Measurements from ENCODE around the gene DDIAS.
"Not testable (repeated sequence)": the region's sequence is repeated elsewhere in the genome, so short reads cannot be mapped to it uniquely, and the experiment has no call there.

DDIAS gene

DNA sequence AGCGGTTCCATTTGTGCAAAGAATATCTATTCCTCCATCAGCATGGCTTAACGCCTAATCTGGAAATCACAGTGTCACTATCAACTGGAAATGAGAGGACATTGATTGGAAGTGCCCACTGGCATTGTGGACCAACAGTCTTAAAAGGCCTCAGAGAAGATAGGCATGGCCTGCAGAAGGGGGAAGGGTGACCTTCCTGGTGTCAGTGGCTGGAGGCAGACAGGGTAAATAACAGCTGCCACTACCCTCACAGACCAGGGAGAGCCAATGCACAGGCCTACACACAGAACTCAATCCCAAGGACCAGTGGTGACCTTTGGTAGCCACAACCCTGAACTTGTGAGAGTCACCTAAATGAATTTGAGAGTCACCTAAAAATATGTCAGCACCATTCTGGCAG, 36.0 kb downstream of the DDIAS start:
- Histone ChIP-seq H3K9ac (ENCODE audit: insufficient read length, low read depth) (no peak overlapping the region), H3K27me3 (ENCODE audit: insufficient read depth, insufficient read length) (no peaks in the 10 kb centered on the region), H3K9me3 (ENCODE audit: insufficient read depth, low read length) (0 out of 2 replicates have a peak, but pooled peaks cover 3% of the 10 kb centered on the region), H3K4me3 (ENCODE audit: insufficient read length, low read depth) (no peak overlapping the region), H3K4me1 (ENCODE audit: insufficient read depth, insufficient read length) (peaks cover 2% of the 10 kb centered on the region), H3K36me3 (ENCODE audit: insufficient read depth, insufficient read length, low read length) (peaks cover 23% of the 10 kb centered on the region)
- no peak for DNase-seq (ENCODE audit: low read depth, low spot score)
- TF ChIP-seq ZNF274 (IDR thresholded peaks at IDR 0.05; ENCODE audit: low read depth, low read length), result no peak
- TF ChIP-seq YY1 (IDR thresholded peaks at IDR 0.05; ENCODE audit: insufficient read depth, insufficient read length), result no peak
- no peak for TF ChIP-seq SUZ12 (IDR thresholded peaks at IDR 0.05; ENCODE audit: extremely low read depth, insufficient read depth, insufficient read length)

GRCh38 chr11:82939456-82939855, 37.9 kb downstream of the DDIAS start:
- no peak overlapping the region for H3K4me3 ChIP-seq (ENCODE audit: insufficient read length, low read depth)
- no peak for DNase-seq (ENCODE audit: low read depth, low spot score)
- H3K27me3 ChIP-seq (ENCODE audit: insufficient read depth, insufficient read length), result no peaks in the 10 kb centered on the region
- H3K9ac ChIP-seq (ENCODE audit: insufficient read length, low read depth), result no peak overlapping the region
- peaks cover 2% of the 10 kb centered on the region for H3K4me1 ChIP-seq (ENCODE audit: insufficient read depth, insufficient read length)
- TF ChIP-seq ZNF274 (IDR thresholded peaks at IDR 0.05; ENCODE audit: low read depth, low read length) (no peak), SUZ12 (IDR thresholded peaks at IDR 0.05; ENCODE audit: extremely low read depth, insufficient read depth, insufficient read length) (no peak), YY1 (IDR thresholded peaks at IDR 0.05; ENCODE audit: insufficient read depth, insufficient read length) (no peak)
- peaks cover 8% of the 10 kb centered on the region for H3K36me3 ChIP-seq (ENCODE audit: insufficient read depth, insufficient read length, low read length)
- H3K9me3 ChIP-seq (ENCODE audit: insufficient read depth, low read length), result 0 out of 2 replicates have a peak, but pooled peaks cover 7% of the 10 kb centered on the region

GRCh38 chr11:82942376-82942775, 40.8 kb downstream of the DDIAS start:
- Histone ChIP-seq H3K36me3 (ENCODE audit: insufficient read depth, insufficient read length, low read length) (no peaks in the 10 kb centered on the region), H3K4me3 (ENCODE audit: insufficient read length, low read depth) (no peak overlapping the region), H3K9me3 (ENCODE audit: insufficient read depth, low read length) (0 out of 2 replicates have a peak, but pooled peaks cover 7% of the 10 kb centered on the region), H3K27me3 (ENCODE audit: insufficient read depth, insufficient read length) (no peaks in the 10 kb centered on the region), H3K9ac (ENCODE audit: insufficient read length, low read depth) (no peak overlapping the region), H3K4me1 (ENCODE audit: insufficient read depth, insufficient read length) (peaks cover 2% of the 10 kb centered on the region)
- DNase-seq (ENCODE audit: low read depth, low spot score), result no peak
- TF ChIP-seq YY1 (IDR thresholded peaks at IDR 0.05; ENCODE audit: insufficient read depth, insufficient read length), result no peak
- no peak for TF ChIP-seq ZNF274 (IDR thresholded peaks at IDR 0.05; ENCODE audit: low read depth, low read length)
- TF ChIP-seq SUZ12 (IDR thresholded peaks at IDR 0.05; ENCODE audit: extremely low read depth, insufficient read depth, insufficient read length), result no peak

DNA sequence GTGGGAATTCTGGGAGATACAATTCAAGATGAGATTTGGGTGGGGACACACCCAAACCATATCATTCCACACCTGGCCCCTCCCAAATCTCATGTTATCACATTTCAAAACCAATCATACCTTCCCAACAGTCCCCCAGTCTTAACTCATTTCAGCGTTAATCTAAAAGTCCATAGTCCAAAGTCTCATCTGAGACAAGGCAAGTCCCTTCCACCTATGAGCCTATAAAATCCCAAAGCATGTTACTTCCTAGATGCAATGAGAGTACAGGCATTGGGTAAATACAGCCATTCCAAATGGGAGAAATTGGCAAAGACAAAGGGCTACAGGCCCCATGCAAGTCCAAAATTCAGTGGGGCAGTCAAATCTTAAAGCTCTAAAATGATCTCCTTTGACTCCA, 41.9 kb downstream of the DDIAS start:
- DNase-seq (ENCODE audit: low read depth, low spot score); H3K9me3 ChIP-seq (ENCODE audit: insufficient read depth, low read length); H3K36me3 ChIP-seq (ENCODE audit: insufficient read depth, insufficient read length, low read length); H3K4me1 ChIP-seq (ENCODE audit: insufficient read depth, insufficient read length); H3K9ac ChIP-seq (ENCODE audit: insufficient read length, low read depth); H3K4me3 ChIP-seq (ENCODE audit: insufficient read length, low read depth); H3K27me3 ChIP-seq (ENCODE audit: insufficient read depth, insufficient read length): not testable (repeated sequence)

DNA sequence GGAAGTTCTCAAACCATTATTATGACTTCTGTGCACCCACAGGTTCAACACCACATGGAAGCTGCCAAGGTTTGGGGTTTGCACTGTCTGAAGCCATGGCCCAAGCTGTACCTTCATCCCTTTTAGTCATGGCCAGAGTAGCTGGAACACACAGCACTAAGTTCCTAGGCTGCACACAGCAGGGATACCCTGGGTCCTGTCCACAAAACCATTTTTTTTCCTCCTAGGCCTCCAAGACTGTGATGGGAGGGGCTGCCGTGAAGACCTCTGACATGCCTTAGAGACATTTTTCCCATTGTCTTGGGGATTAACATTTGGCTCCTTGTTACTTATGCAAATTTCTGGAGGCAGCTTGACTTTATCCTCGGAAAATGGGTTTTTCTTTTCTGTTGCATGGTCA, 42.7 kb downstream of the DDIAS start:
- peak; percentile 39 for DNase-seq (ENCODE audit: low read depth, low spot score)
- no peak for TF ChIP-seq SUZ12 (IDR thresholded peaks at IDR 0.05; ENCODE audit: extremely low read depth, insufficient read depth, insufficient read length)
- TF ChIP-seq ZNF274 (IDR thresholded peaks at IDR 0.05; ENCODE audit: low read depth, low read length), result no peak
- TF ChIP-seq YY1 (IDR thresholded peaks at IDR 0.05; ENCODE audit: insufficient read depth, insufficient read length), result no peak

DNA sequence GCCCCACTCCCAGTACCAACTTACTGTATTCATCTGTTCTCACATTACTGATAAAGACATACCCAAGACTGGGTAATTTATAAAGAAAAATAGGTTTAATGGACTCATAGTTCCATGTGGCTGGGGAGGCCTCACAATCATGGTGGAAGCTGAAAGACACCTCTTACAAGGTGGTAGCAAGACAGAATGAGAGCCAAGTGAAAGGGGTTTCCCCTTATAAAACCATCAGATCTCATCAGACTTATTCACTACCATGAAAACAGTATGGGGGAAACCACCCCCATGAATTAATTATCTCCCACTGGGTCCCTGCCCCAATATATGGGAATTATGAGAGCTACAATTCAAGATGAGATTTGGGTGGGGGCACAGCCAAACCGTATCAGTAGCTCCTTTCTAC, 43.5 kb downstream of the DDIAS start:
- not testable (repeated sequence) for H3K27me3 ChIP-seq (ENCODE audit: insufficient read depth, insufficient read length); DNase-seq (ENCODE audit: low read depth, low spot score); H3K4me1 ChIP-seq (ENCODE audit: insufficient read depth, insufficient read length); H3K9ac ChIP-seq (ENCODE audit: insufficient read length, low read depth); H3K4me3 ChIP-seq (ENCODE audit: insufficient read length, low read depth); H3K36me3 ChIP-seq (ENCODE audit: insufficient read depth, insufficient read length, low read length); H3K9me3 ChIP-seq (ENCODE audit: insufficient read depth, low read length)

More for the DNA sequence above, 42.7 kb downstream of the DDIAS start:
- 0 out of 2 replicates have a peak, but pooled peaks cover 7% of the 10 kb centered on the region for H3K9me3 ChIP-seq (ENCODE audit: insufficient read depth, low read length)
- H3K9ac ChIP-seq (ENCODE audit: insufficient read length, low read depth), result no peak overlapping the region
- H3K27me3 ChIP-seq (ENCODE audit: insufficient read depth, insufficient read length), result no peaks in the 10 kb centered on the region
- H3K4me3 ChIP-seq (ENCODE audit: insufficient read length, low read depth), result no peak overlapping the region
- H3K4me1 ChIP-seq (ENCODE audit: insufficient read depth, insufficient read length), result peaks cover 2% of the 10 kb centered on the region
- H3K36me3 ChIP-seq (ENCODE audit: insufficient read depth, insufficient read length, low read length), result no peaks in the 10 kb centered on the region

GRCh38 chr11:82945682-82946081, 44.1 kb downstream of the DDIAS start:
- H3K27me3 ChIP-seq (ENCODE audit: insufficient read depth, insufficient read length), result no peaks in the 10 kb centered on the region
- no peak for TF ChIP-seq SUZ12 (IDR thresholded peaks at IDR 0.05; ENCODE audit: extremely low read depth, insufficient read depth, insufficient read length)
- no peak for TF ChIP-seq ZNF274 (IDR thresholded peaks at IDR 0.05; ENCODE audit: low read depth, low read length)
- no peak for TF ChIP-seq YY1 (IDR thresholded peaks at IDR 0.05; ENCODE audit: insufficient read depth, insufficient read length)
- H3K36me3 ChIP-seq (ENCODE audit: insufficient read depth, insufficient read length, low read length), result no peaks in the 10 kb centered on the region
- H3K4me3 ChIP-seq (ENCODE audit: insufficient read length, low read depth), result no peak overlapping the region
- H3K9me3 ChIP-seq (ENCODE audit: insufficient read depth, low read length), result 0 out of 2 replicates have a peak, but pooled peaks cover 7% of the 10 kb centered on the region
- DNase-seq (ENCODE audit: low read depth, low spot score), result no peak
- no peak overlapping the region for H3K9ac ChIP-seq (ENCODE audit: insufficient read length, low read depth)
- peaks cover 2% of the 10 kb centered on the region for H3K4me1 ChIP-seq (ENCODE audit: insufficient read depth, insufficient read length)

DNA sequence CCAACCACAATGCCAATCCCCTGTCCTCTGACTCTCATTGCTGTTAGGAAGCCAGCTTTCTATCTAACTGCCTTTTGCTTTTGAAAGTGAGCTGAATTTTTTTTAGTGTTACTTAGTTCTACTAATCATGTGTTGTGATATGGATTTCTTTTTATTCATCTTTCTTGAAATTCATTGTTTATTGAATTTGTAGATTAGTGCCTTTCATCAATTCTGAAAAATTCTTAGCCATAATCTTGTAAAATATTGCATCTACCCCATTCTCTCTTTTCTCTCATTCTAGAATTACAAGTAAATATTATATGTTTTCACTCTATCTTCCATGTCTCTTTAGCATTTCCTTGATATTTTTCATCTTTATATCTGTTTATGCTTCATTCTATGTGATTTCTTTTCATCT, 47.8 kb downstream of the DDIAS start:
- H3K9me3 ChIP-seq (ENCODE audit: insufficient read depth, low read length), result no peaks in the 10 kb centered on the region
- no peak for DNase-seq (ENCODE audit: low read depth, low spot score)
- H3K27me3 ChIP-seq (ENCODE audit: insufficient read depth, insufficient read length), result no peaks in the 10 kb centered on the region
- TF ChIP-seq YY1 (IDR thresholded peaks at IDR 0.05; ENCODE audit: insufficient read depth, insufficient read length) (no peak), ZNF274 (IDR thresholded peaks at IDR 0.05; ENCODE audit: low read depth, low read length) (no peak), SUZ12 (IDR thresholded peaks at IDR 0.05; ENCODE audit: extremely low read depth, insufficient read depth, insufficient read length) (no peak)
- no peak overlapping the region for H3K9ac ChIP-seq (ENCODE audit: insufficient read length, low read depth)
- H3K4me3 ChIP-seq (ENCODE audit: insufficient read length, low read depth), result no peak overlapping the region
- no peaks in the 10 kb centered on the region for H3K4me1 ChIP-seq (ENCODE audit: insufficient read depth, insufficient read length)
- H3K36me3 ChIP-seq (ENCODE audit: insufficient read depth, insufficient read length, low read length), result no peaks in the 10 kb centered on the region

- not testable (repeated sequence) for H3K36me3 ChIP-seq (ENCODE audit: insufficient read depth, insufficient read length, low read length); DNase-seq (ENCODE audit: low read depth, low spot score); H3K4me1 ChIP-seq (ENCODE audit: insufficient read depth, insufficient read length); H3K9ac ChIP-seq (ENCODE audit: insufficient read length, low read depth); H3K9me3 ChIP-seq (ENCODE audit: insufficient read depth, low read length); H3K4me3 ChIP-seq (ENCODE audit: insufficient read length, low read depth); H3K27me3 ChIP-seq (ENCODE audit: insufficient read depth, insufficient read length)
Observed at GRCh38 chr11:82950502-82950901, 49.0 kb downstream of the DDIAS start.

- H3K36me3 ChIP-seq (ENCODE audit: insufficient read depth, insufficient read length, low read length); H3K4me3 ChIP-seq (ENCODE audit: insufficient read length, low read depth); H3K4me1 ChIP-seq (ENCODE audit: insufficient read depth, insufficient read length); H3K27me3 ChIP-seq (ENCODE audit: insufficient read depth, insufficient read length); H3K9me3 ChIP-seq (ENCODE audit: insufficient read depth, low read length); H3K9ac ChIP-seq (ENCODE audit: insufficient read length, low read depth): not testable (repeated sequence)
- peak; percentile 66 for DNase-seq (ENCODE audit: low read depth, low spot score)
Observed at GRCh38 chr11:82955736-82956453, 54.4 kb downstream of the DDIAS start.
